ENCODE data around the gene CLEC1A. TPM values are rescaled to one million over a fixed set of nuclear protein-coding genes. Genes with fewer than 3 reads are reported as not detected.

CLEC1A gene
- total and polyA plus RNA-seq, 7 donors, result 1.1 to 4.8 (median 2.0) TPM; not detected in 2

DNA sequence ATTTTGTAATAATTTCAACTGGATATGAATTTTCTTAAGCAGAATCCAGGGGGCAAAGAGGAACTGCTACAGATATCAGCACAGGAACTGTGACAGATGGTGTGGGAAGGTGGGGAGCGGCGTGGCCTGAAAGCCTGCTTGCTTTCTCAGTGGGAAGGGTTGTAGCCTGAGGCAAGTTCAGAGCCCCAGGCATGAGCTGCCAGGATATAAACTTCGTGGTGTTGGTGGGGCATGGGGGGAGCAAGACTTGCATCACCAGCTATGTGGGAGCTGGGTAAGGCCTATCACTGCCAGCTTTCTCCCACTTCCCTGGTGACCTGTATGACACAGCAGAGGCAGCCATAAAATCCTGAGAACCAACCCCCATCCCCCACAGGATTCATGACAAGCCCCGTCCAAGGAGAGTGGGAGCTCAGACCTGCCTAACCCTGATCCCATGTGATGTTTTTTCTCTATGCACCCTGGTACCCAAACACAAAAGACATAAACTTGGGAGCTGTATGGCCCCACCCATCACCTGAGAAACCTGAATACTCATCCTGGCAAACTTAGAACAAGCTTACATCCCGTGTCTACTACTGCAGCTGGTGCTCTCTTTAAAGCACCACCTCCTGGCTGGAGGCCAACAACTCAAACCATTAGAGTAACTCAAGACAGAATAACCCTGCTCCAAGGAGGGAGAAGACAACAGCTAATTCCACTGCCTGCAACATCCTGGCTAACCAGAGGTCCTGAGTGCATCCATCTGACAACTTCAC is 16.5 kb downstream of the CLEC1A start:
- intact Hi-C loops (cut with DNase I), result no loop called here
- 59 to 61% methylated on average over 5 of the region's 5 CpGs for WGBS, 2 donors
- Histone ChIP-seq H3K27ac (no peak overlapping the region), H3K27me3 (no peaks in the 10 kb centered on the region), H3K4me3 (no peak overlapping the region), H3K4me1 (no peaks in the 10 kb centered on the region), H3K36me3 (no peaks in the 10 kb centered on the region), H3K9me3 (no peaks in the 10 kb centered on the region)
- DNase-seq, result no peak
- TF ChIP-seq EP300 (IDR thresholded peaks at IDR 0.05), result no peak
- no peak for TF ChIP-seq POLR2A (IDR thresholded peaks at IDR 0.05)
- no peak for TF ChIP-seq POLR2AphosphoS5 (IDR thresholded peaks at IDR 0.05)
- TF ChIP-seq CTCF (IDR thresholded peaks at IDR 0.05), result no peak

GRCh38 chr12:10075451-10075850 is 23.3 kb downstream of the CLEC1A start:
- H3K36me3 ChIP-seq, result no peaks in the 10 kb centered on the region
- no peak overlapping the region for H3K4me3 ChIP-seq
- intact Hi-C loops (cut with DNase I), result loop anchor here (2.0 kb wide), 1 partner anchor 63 kb away; no protein-coding TSS in a partner anchor
- H3K9me3 ChIP-seq, result no peaks in the 10 kb centered on the region
- TF ChIP-seq CTCF (IDR thresholded peaks at IDR 0.05), result no peak
- no peak for TF ChIP-seq POLR2A (IDR thresholded peaks at IDR 0.05)
- no peak for TF ChIP-seq EP300 (IDR thresholded peaks at IDR 0.05)
- no peak for TF ChIP-seq POLR2AphosphoS5 (IDR thresholded peaks at IDR 0.05)
- H3K27me3 ChIP-seq, result no peaks in the 10 kb centered on the region
- H3K27ac ChIP-seq, result no peak overlapping the region
- no peaks in the 10 kb centered on the region for H3K4me1 ChIP-seq
- no peak for DNase-seq

DNA sequence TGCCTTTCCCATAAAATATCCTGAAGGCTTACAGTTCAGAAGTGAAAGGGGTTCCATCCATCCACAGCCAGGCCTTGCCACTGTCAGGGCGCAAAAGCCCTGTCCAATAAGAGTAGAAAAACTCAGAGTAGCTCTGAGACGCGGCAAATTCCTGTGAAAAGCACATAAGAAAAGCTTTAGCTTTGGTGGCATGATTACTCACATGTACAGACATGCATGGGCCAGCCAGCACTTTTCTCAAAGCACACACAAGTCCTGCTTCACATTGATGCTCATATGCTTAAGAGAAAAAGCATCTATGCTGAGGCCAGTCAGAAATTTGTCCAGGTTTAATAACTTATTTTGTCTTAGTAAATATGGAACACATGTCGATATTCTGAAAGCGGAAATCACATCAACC is 25.5 kb downstream of the CLEC1A start:
- Histone ChIP-seq H3K36me3 (no peaks in the 10 kb centered on the region), H3K27ac (no peak overlapping the region), H3K9me3 (no peaks in the 10 kb centered on the region), H3K27me3 (no peaks in the 10 kb centered on the region), H3K4me1 (peaks cover 0 to 15% (median 3%) of the 10 kb centered on the region in 4 donors), H3K4me3 (no peak overlapping the region)
- DNase-seq, result no peak
- intact Hi-C loops (cut with DNase I), result no loop called here
- no peak for TF ChIP-seq CTCF (IDR thresholded peaks at IDR 0.05)
- TF ChIP-seq EP300 (IDR thresholded peaks at IDR 0.05), result no peak
- no peak for TF ChIP-seq POLR2AphosphoS5 (IDR thresholded peaks at IDR 0.05)
- no peak for TF ChIP-seq POLR2A (IDR thresholded peaks at IDR 0.05)
- 95 to 97% methylated on average over 5 of the region's 5 CpGs for WGBS, 2 donors

DNA sequence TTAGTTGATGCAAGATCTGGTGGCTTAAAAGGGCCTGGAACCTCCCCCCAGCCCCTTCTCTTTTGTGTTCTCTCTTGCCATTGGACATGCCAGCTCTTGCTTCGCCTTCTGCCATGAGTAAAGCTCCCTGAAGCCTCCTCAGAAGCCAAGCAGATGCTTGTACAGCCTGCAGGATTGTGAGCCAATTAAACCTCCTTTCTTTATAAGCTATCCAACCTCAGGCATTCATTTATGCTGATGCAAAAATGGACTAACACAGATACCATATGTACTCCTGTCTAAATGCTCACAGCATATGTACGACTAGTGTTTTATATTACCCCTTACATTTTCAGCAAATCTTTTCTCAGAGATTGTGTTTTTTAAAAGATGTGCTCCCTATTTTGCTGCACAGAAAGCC is 26.7 kb downstream of the CLEC1A start:
- Histone ChIP-seq H3K27me3 (no peaks in the 10 kb centered on the region), H3K36me3 (no peaks in the 10 kb centered on the region), H3K4me3 (no peak overlapping the region), H3K4me1 (peaks cover 0 to 15% (median 11%) of the 10 kb centered on the region in 4 donors), H3K27ac (no peak overlapping the region), H3K9me3 (no peaks in the 10 kb centered on the region)
- TF ChIP-seq EP300 (IDR thresholded peaks at IDR 0.05) (no peak), CTCF (IDR thresholded peaks at IDR 0.05) (no peak), POLR2AphosphoS5 (IDR thresholded peaks at IDR 0.05) (no peak), POLR2A (IDR thresholded peaks at IDR 0.05) (no peak)
- 92 to 93% methylated on average over 2 of the region's 2 CpGs for whole genome bisulfite sequencing, 2 donors
- no peak for DNase-seq
- intact Hi-C loops (cut with DNase I), result no loop called here

DNA sequence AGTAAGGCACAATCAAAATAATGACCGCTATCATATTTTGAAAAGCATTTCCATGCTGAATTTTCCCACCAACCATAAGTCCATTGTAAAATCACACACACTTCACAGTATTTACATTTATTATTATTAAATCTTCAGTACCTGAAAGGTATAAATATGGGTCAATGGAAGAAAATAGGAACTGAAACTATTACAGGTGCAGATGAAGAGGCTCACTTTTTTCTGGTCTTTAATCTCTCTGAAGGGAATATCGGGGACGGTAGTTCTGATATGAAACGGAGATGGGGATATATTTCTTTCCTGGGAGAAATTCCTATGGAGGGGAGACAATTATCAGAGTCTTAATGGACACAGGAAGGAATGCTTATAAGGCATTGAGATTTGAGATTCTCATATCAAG is 28.4 kb downstream of the CLEC1A start:
- 86 to 97% methylated on average over 4 of the region's 4 CpGs for WGBS, 2 donors
- H3K27me3 ChIP-seq, result no peaks in the 10 kb centered on the region

More for the DNA sequence above, 28.4 kb downstream of the CLEC1A start:
- no peaks in the 10 kb centered on the region for H3K9me3 ChIP-seq
- intact Hi-C loops (cut with DNase I), result no loop called here
- no peak for TF ChIP-seq POLR2A (IDR thresholded peaks at IDR 0.05)
- no peak for TF ChIP-seq POLR2AphosphoS5 (IDR thresholded peaks at IDR 0.05)
- no peak for TF ChIP-seq CTCF (IDR thresholded peaks at IDR 0.05)
- no peak for TF ChIP-seq EP300 (IDR thresholded peaks at IDR 0.05)
- DNase-seq, result no peak
- peaks cover 0 to 22% (median 12%) of the 10 kb centered on the region in 4 donors for H3K4me1 ChIP-seq
- H3K36me3 ChIP-seq, result no peaks in the 10 kb centered on the region
- H3K4me3 ChIP-seq, result no peak overlapping the region
- H3K27ac ChIP-seq, result no peak overlapping the region
